CD4-positive, alpha-beta T cell (primary cell): ENCODE results near the gene ST6GAL1. TPM values are rescaled to one million over a fixed set of nuclear protein-coding genes. Genes with fewer than 3 reads are reported as not detected.

ENCODE experiments used
- ATAC-seq: fragments of 200-7000 bp; cut with Tn5 transposase; one replicate; pipeline ENCODE4 v1.10.0; 2022; ENCODE audit warnings: mild to moderate bottlenecking; ENCODE audit not compliant: poor library complexity
- CTCF ChIA-PET: fragments of 350-600 bp; sonication (Branson Sonifier 250); formaldehyde crosslinking; loops from one replicate; lab custom pipeline; 2021; ENCODE audit warnings: antibody characterized with exemption, inconsistent platforms; lab: Charles Lee
- POLR2A ChIA-PET: fragments of 350-600 bp; sonication (Branson Sonifier 250); formaldehyde crosslinking; loops from one replicate; lab custom pipeline; 2021; ENCODE audit warnings: antibody characterized with exemption, inconsistent platforms; lab: Charles Lee
- DNase-seq, 14 experiments: peaks; one replicate each; pipeline ENCODE4 v3.0.0-alpha.2; 2013 to 2020; ENCODE audit warnings: mixed read lengths in 2 of 14
- H3K27ac ChIP-seq, 2 donors: one replicate each; pipeline versions ENCODE4 v1.5.1 to v1.7.0; 2013; ENCODE audit warnings: low read length in 2 of 2, low read depth in 1 of 2, mild to moderate bottlenecking in 1 of 2
- H3K27me3 ChIP-seq, 2 experiments: 1 replicate in 1 of 2; 2 replicates in 1 of 2; pipeline versions ENCODE4 v1.6.1 to v1.7.0; 2013; ENCODE audit warnings: low read length in 2 of 2, control low read depth in 1 of 2, mild to moderate bottlenecking in 1 of 2, moderate library complexity in 1 of 2; ENCODE audit not compliant: insufficient read depth in 2 of 2, control insufficient read depth in 1 of 2
- H3K36me3 ChIP-seq: one replicate; pipeline ENCODE4 v1.6.1; 2013; ENCODE audit warnings: low read length, control low read depth; ENCODE audit not compliant: insufficient read depth
- H3K4me1 ChIP-seq: one replicate; pipeline ENCODE4 v1.6.1; 2013; ENCODE audit warnings: low read length, control low read depth; ENCODE audit not compliant: insufficient read depth
- H3K4me3 ChIP-seq: one replicate; pipeline ENCODE4 v1.5.1; 2013; ENCODE audit warnings: mild to moderate bottlenecking, low read length, moderate library complexity
- H3K9me3 ChIP-seq, 2 experiments: 1 replicate in 1 of 2; 2 replicates in 1 of 2; pipeline versions ENCODE4 v1.6.1 to v1.7.0; 2013; ENCODE audit warnings: low read length in 2 of 2, mild to moderate bottlenecking in 2 of 2, control low read depth in 1 of 2, moderate library complexity in 1 of 2; ENCODE audit not compliant: control insufficient read depth in 1 of 2, insufficient read depth in 1 of 2
- H3K27ac Mint-ChIP-seq: one replicate; pipeline ENCODE4 v1.8.0; 2020; ENCODE audit warnings: mixed read lengths
- H3K27me3 Mint-ChIP-seq: one replicate; pipeline ENCODE4 v1.8.0; 2021; ENCODE audit warnings: mixed read lengths
- H3K36me3 Mint-ChIP-seq: one replicate; pipeline ENCODE4 v1.8.0; 2021; ENCODE audit warnings: low read depth, mixed read lengths
- H3K4me1 Mint-ChIP-seq: one replicate; pipeline ENCODE4 v1.8.0; 2021; ENCODE audit warnings: low read depth, mixed read lengths
- H3K4me3 Mint-ChIP-seq: one replicate; pipeline ENCODE4 v1.8.0; 2020; ENCODE audit warnings: mild to moderate bottlenecking, mixed read lengths
- H3K9me3 Mint-ChIP-seq: one replicate; pipeline ENCODE4 v1.8.0; 2020; ENCODE audit warnings: mixed read lengths
- CTCF ChIP-seq: fragments of 200-600 bp; IDR thresholded peaks from one replicate; pipeline ENCODE4 v1.8.0; 2022; ENCODE audit warnings: antibody characterized with exemption, mild to moderate bottlenecking
- intact Hi-C, 2 experiments: fragments of 100-400 bp; cut with DNase I in 1 of 2; cut with micrococcal nuclease in 1 of 2; formaldehyde crosslinking; loops; one replicate each; pipeline versions ENCODE4 v1.15.1 to v1.9.0; 2023 to 2025; cut with DNase I, micrococcal nuclease
- total RNA-seq, 174 experiments: library from RNA in 2 of 174; stranded (reverse) in 2 of 174; gene quantifications; one replicate each; pipeline ENCODE4 v1.2.3 and lab custom pipeline; 2021 to 2026

The ST6GAL1 gene
- total RNA-seq, 2 experiments from 2014 or later, result 27.6 to 29.1 TPM

- peaks cover 15% of the 10 kb centered on the region for H3K4me1 ChIP-seq
- no peak overlapping the region for H3K4me3 Mint-ChIP-seq
- intact Hi-C loops, result no loop called here
- H3K9me3 Mint-ChIP-seq, result no peaks in the 10 kb centered on the region
- DNase-seq, result no peak
- H3K4me1 Mint-ChIP-seq, result peaks cover 29% of the 10 kb centered on the region
- no peak overlapping the region for H3K27ac Mint-ChIP-seq
- no peaks in the 10 kb centered on the region for H3K9me3 ChIP-seq
- no peak overlapping the region for H3K27ac ChIP-seq
- no peaks in the 10 kb centered on the region for H3K36me3 Mint-ChIP-seq
- TF ChIP-seq CTCF, result no peak
- no peak overlapping the region for H3K4me3 ChIP-seq
- H3K27me3 ChIP-seq, result no peaks in the 10 kb centered on the region
- no peaks in the 10 kb centered on the region for H3K36me3 ChIP-seq
- no peaks in the 10 kb centered on the region for H3K27me3 Mint-ChIP-seq
- ATAC-seq, result no peak
- ChIA-PET POLR2A (no interaction called here), CTCF (no interaction called here)
These were observed 172.9 kb downstream of the ST6GAL1 start for GRCh38 chr3:187103251-187103650.

GRCh38 chr3:187104342-187104741, 174.0 kb downstream of the ST6GAL1 start:
- Mint-ChIP-seq H3K4me1 (peaks cover 29% of the 10 kb centered on the region), H3K27me3 (no peaks in the 10 kb centered on the region), H3K4me3 (no peak overlapping the region), H3K9me3 (no peaks in the 10 kb centered on the region), H3K27ac (no peak overlapping the region), H3K36me3 (no peaks in the 10 kb centered on the region)
- H3K4me1 ChIP-seq, result peaks cover 15% of the 10 kb centered on the region
- DNase-seq (no peak), ATAC-seq (no peak)
- no peaks in the 10 kb centered on the region for H3K36me3 ChIP-seq
- H3K27me3 ChIP-seq, result no peaks in the 10 kb centered on the region
- no peak for TF ChIP-seq CTCF
- intact Hi-C loops, result no loop called here
- H3K27ac ChIP-seq, result no peak overlapping the region
- CTCF ChIA-PET, result interaction anchor here (1.1 kb wide), 1 partner anchor 61 kb away, joined by 3 read pairs; no protein-coding TSS in a partner anchor
- no peaks in the 10 kb centered on the region for H3K9me3 ChIP-seq
- POLR2A ChIA-PET, result no interaction called here
- H3K4me3 ChIP-seq, result no peak overlapping the region

GRCh38 chr3:187104933-187105332, 174.6 kb downstream of the ST6GAL1 start:
- intact Hi-C loops, result no loop called here
- Mint-ChIP-seq H3K9me3 (no peaks in the 10 kb centered on the region), H3K4me1 (peaks cover 29% of the 10 kb centered on the region), H3K27me3 (no peaks in the 10 kb centered on the region), H3K27ac (no peak overlapping the region), H3K4me3 (peak overlapping the region; percentile 4), H3K36me3 (no peaks in the 10 kb centered on the region)
- no peak overlapping the region for H3K27ac ChIP-seq
- peaks cover 15% of the 10 kb centered on the region for H3K4me1 ChIP-seq
- no peaks in the 10 kb centered on the region for H3K27me3 ChIP-seq
- no peak for TF ChIP-seq CTCF
- ChIA-PET CTCF (interaction anchor here (1.1 kb wide), 1 partner anchor 60 kb away, joined by 3 read pairs; no protein-coding TSS in a partner anchor), POLR2A (no interaction called here)
- no peaks in the 10 kb centered on the region for H3K9me3 ChIP-seq
- H3K36me3 ChIP-seq, result no peaks in the 10 kb centered on the region
- no peak overlapping the region for H3K4me3 ChIP-seq
- peak in 2 of 14 experiments; percentile 16 to 20 for DNase-seq
- ATAC-seq, result no peak
